ENCODE measurements around the gene LDB2. TPM values are rescaled to one million over a fixed set of nuclear protein-coding genes. Genes with fewer than 3 reads are reported as not detected.

The LDB2 gene
- total and polyA plus RNA-seq, 8 donors, result 4.0 to 11.6 (median 5.9) TPM

- H3K9me3 ChIP-seq, result no peaks in the 10 kb centered on the region
- intact Hi-C loops (cut with DNase I), result no loop called here
- H3K27me3 ChIP-seq, result no peaks in the 10 kb centered on the region
- ATAC-seq, result no peak
- H3K36me3 ChIP-seq, result no peaks in the 10 kb centered on the region
- no peak for DNase-seq
- H3K4me1 ChIP-seq, result no peaks in the 10 kb centered on the region
- H3K27ac ChIP-seq, result no peak overlapping the region
- no peak for TF ChIP-seq CTCF (IDR thresholded peaks at IDR 0.05)
- no peak overlapping the region for H3K4me3 ChIP-seq
- no peak for FAIRE-seq
Measured at GRCh38 chr4:16807355-16807754, 91.1 kb downstream of the LDB2 start.

- H3K4me3 ChIP-seq, result no peak overlapping the region
- H3K27ac ChIP-seq, result no peak overlapping the region
- no peak for ATAC-seq
- no peak for DNase-seq
- no peak for FAIRE-seq
- intact Hi-C loops (cut with DNase I), result no loop called here
- H3K4me1 ChIP-seq, result no peaks in the 10 kb centered on the region
- no peaks in the 10 kb centered on the region for H3K9me3 ChIP-seq
- no peaks in the 10 kb centered on the region for H3K36me3 ChIP-seq
- no peaks in the 10 kb centered on the region for H3K27me3 ChIP-seq
- TF ChIP-seq CTCF (IDR thresholded peaks at IDR 0.05), result no peak
Measured at GRCh38 chr4:16804581-16804980, 93.9 kb downstream of the LDB2 start.

DNA sequence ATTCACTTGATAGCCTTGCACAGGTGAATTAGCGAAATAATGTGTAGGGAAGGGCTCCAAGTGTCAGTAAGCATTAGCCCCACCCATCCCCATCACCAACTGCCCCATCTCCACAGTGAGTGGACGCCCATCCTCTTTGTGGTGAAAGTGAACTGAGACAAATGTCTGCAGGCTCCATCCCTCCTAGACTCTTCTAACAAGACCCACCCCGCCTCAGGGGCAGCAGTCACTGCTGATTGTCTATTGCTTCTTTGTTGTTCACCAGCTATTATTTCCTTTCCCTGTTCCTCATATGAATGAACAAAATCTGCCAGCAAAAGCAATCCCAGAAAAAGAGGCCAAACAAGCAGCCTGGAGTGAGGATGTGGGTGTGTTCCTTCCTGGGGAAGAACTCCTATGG is 96.4 kb downstream of the LDB2 start:
- 61 to 68% methylated on average over 3 of the region's 3 CpGs for WGBS, 2 donors

GRCh38 chr4:16801356-16801755 is 97.1 kb downstream of the LDB2 start:
- no peaks in the 10 kb centered on the region for H3K27me3 ChIP-seq
- no peak overlapping the region for H3K4me3 ChIP-seq
- no peaks in the 10 kb centered on the region for H3K9me3 ChIP-seq
- TF ChIP-seq CTCF (IDR thresholded peaks at IDR 0.05), result no peak
- DNase-seq, result no peak
- no peak for ATAC-seq
- no peak overlapping the region for H3K27ac ChIP-seq
- intact Hi-C loops (cut with DNase I), result no loop called here
- H3K36me3 ChIP-seq, result no peaks in the 10 kb centered on the region
- no peaks in the 10 kb centered on the region for H3K4me1 ChIP-seq
- 53 to 71% methylated on average over 3 of the region's 3 CpGs for WGBS, 2 donors
- no peak for FAIRE-seq

More for the DNA sequence above, 96.4 kb downstream of the LDB2 start:
- no peak for FAIRE-seq
- Histone ChIP-seq H3K4me3 (no peak overlapping the region), H3K27me3 (no peaks in the 10 kb centered on the region), H3K4me1 (no peaks in the 10 kb centered on the region), H3K27ac (no peak overlapping the region), H3K9me3 (no peaks in the 10 kb centered on the region), H3K36me3 (no peaks in the 10 kb centered on the region)
- intact Hi-C loops (cut with DNase I), result no loop called here
- no peak for DNase-seq
- no peak for TF ChIP-seq CTCF (IDR thresholded peaks at IDR 0.05)
- no peak for ATAC-seq

DNA sequence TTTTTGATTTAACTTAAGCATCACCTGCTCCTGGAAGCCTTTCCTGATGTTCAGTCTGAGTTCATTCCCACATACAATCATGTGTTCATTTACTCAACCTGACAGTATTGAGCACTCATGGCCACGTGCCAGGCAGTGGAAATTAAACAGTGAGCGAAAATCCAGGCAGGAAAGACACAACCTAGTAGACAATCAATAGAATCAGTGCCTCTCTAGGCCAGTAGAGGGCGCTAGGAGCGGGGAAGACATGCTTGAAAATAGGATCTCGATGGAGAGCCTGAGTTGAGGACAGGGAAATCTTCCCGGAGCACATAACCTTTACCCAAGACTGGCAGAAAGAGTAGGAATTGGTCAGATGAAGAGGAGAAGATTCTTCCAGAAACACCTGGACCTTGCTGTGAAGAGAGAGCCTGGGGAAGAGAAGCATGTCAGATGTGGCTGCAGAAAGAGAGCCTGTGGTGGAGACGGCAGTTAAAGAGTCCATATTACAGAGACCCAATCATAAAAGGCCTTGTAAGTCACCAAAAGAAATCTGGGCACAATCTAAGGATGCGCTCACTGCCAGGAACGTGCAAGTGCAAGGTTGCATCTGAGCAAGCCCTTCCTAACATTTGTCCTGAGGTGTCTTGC is 103.5 kb downstream of the LDB2 start:
- peak; percentile 28 to 68 (median 46) for TF ChIP-seq CTCF (IDR thresholded peaks at IDR 0.05)
- DNase-seq (peak in 5 of 6 donors; percentile 19 to 67 (median 52)), FAIRE-seq (no peak), ATAC-seq (peak in 3 of 4 donors; percentile 62 to 69 (median 65))
- no peak overlapping the region for H3K4me3 ChIP-seq
- H3K27ac ChIP-seq, result no peak overlapping the region
- H3K9me3 ChIP-seq, result no peaks in the 10 kb centered on the region
- no peaks in the 10 kb centered on the region for H3K4me1 ChIP-seq
- intact Hi-C loops (cut with DNase I), result no loop called here
- H3K27me3 ChIP-seq, result no peaks in the 10 kb centered on the region
- H3K36me3 ChIP-seq, result no peaks in the 10 kb centered on the region
- 31 to 33% methylated on average over 9 of the region's 9 CpGs for WGBS, 2 donors

Data from pancreas (tissue), 10 donors.